ENCODE measurements around the gene SLC39A11.

SLC39A11 gene, protein sequence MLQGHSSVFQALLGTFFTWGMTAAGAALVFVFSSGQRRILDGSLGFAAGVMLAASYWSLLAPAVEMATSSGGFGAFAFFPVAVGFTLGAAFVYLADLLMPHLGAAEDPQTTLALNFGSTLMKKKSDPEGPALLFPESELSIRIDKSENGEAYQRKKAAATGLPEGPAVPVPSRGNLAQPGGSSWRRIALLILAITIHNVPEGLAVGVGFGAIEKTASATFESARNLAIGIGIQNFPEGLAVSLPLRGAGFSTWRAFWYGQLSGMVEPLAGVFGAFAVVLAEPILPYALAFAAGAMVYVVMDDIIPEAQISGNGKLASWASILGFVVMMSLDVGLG

GRCh38 chr17:73092523-73093135, at the start of gene SLC39A11:
Gene SLC39A11, minus strand, starts transcription at chr17:73092688. Its CDS starts 3,924 bp downstream, at chr17:73088764.
- TF ChIP-seq, protein P1, sequence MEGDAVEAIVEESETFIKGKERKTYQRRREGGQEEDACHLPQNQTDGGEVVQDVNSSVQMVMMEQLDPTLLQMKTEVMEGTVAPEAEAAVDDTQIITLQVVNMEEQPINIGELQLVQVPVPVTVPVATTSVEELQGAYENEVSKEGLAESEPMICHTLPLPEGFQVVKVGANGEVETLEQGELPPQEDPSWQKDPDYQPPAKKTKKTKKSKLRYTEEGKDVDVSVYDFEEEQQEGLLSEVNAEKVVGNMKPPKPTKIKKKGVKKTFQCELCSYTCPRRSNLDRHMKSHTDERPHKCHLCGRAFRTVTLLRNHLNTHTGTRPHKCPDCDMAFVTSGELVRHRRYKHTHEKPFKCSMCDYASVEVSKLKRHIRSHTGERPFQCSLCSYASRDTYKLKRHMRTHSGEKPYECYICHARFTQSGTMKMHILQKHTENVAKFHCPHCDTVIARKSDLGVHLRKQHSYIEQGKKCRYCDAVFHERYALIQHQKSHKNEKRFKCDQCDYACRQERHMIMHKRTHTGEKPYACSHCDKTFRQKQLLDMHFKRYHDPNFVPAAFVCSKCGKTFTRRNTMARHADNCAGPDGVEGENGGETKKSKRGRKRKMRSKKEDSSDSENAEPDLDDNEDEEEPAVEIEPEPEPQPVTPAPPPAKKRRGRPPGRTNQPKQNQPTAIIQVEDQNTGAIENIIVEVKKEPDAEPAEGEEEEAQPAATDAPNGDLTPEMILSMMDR (conservative IDR thresholded peaks at IDR 0.05; ENCODE audit: low read length): no peak
- DNase-seq (ENCODE audit: low read depth): peak; percentile 94
- H3K4me3 ChIP-seq (ENCODE audit: low read length): peak within 1 kb of the TSS; percentile 88

GRCh38 chr17:73141411-73141810, 48.9 kb upstream of the SLC39A11 start:
- TF ChIP-seq, protein P1 (conservative IDR thresholded peaks at IDR 0.05; ENCODE audit: low read length): no peak
- no peak for DNase-seq (ENCODE audit: low read depth)
- no peak overlapping the region for H3K4me3 ChIP-seq (ENCODE audit: low read length)

GRCh38 chr17:73140566-73140965, 48.1 kb upstream of the SLC39A11 start:
- DNase-seq (ENCODE audit: low read depth): no peak

DNA sequence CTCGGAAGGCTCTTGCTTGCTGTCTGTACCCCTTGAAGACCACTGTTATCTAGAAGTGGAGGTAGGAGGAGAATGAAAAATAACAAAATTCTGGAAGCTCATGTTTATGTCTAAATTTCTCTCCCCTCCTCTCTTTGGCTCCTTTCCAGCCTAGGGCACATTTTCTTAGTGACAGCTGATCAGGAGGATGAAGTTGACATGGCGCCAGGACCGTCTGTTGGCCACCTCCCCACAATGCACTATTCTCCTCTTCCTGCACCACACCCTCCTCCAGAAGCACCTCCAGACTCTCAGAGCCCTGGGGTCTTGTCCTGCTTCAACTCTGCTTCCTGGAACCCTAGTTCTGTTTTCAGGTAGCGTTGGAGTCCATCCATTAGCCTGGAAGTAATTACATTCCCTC, 46.8 kb upstream of the SLC39A11 start:
- H3K4me3 ChIP-seq (ENCODE audit: low read length): no peak overlapping the region
- TF ChIP-seq, protein P1 (conservative IDR thresholded peaks at IDR 0.05; ENCODE audit: low read length): no peak
- DNase-seq (ENCODE audit: low read depth): no peak

More at GRCh38 chr17:73140566-73140965, 48.1 kb upstream of the SLC39A11 start:
- H3K4me3 ChIP-seq (ENCODE audit: low read length): no peak overlapping the region
- TF ChIP-seq, protein P1 (conservative IDR thresholded peaks at IDR 0.05; ENCODE audit: low read length): no peak

GRCh38 chr17:73138541-73139138, 46.2 kb upstream of the SLC39A11 start:
- TF ChIP-seq, protein P1 (conservative IDR thresholded peaks at IDR 0.05; ENCODE audit: low read length): no peak
- H3K4me3 ChIP-seq (ENCODE audit: low read length): no peak overlapping the region
- DNase-seq (ENCODE audit: low read depth): no peak

GRCh38 chr17:73137376-73137775, 44.9 kb upstream of the SLC39A11 start:
- H3K4me3 ChIP-seq (ENCODE audit: low read length): no peak overlapping the region
- no peak for DNase-seq (ENCODE audit: low read depth)
- TF ChIP-seq, protein P1 (conservative IDR thresholded peaks at IDR 0.05; ENCODE audit: low read length): no peak
